AG20443 (cell line): Measurements from ENCODE around the gene ITPKB.

ENCODE experiments used
- DNase-seq: peaks from one replicate; pipeline ENCODE4 v3.0.0; 2012; ENCODE audit warnings: low spot score, mixed read lengths

The ITPKB gene

GRCh38 chr1:226704169-226704937, 34.7 kb downstream of the ITPKB start:
- DNase-seq, result no peak

GRCh38 chr1:226702957-226703831, 35.9 kb downstream of the ITPKB start:
- peak; percentile 92 for DNase-seq

GRCh38 chr1:226702318-226702956, 36.6 kb downstream of the ITPKB start:
- DNase-seq, result peak; percentile 77

GRCh38 chr1:226700861-226701260, 38.2 kb downstream of the ITPKB start:
- no peak for DNase-seq

- no peak for DNase-seq
Observed at GRCh38 chr1:226699166-226699565, 39.9 kb downstream of the ITPKB start.

- DNase-seq, result no peak
Observed at GRCh38 chr1:226698659-226699058, 40.4 kb downstream of the ITPKB start.

- no peak for DNase-seq
Observed at GRCh38 chr1:226697929-226698544, 41.0 kb downstream of the ITPKB start.

- peak; percentile 21 for DNase-seq
Observed at GRCh38 chr1:226697151-226697928, 41.7 kb downstream of the ITPKB start.

GRCh38 chr1:226696547-226696946, 42.5 kb downstream of the ITPKB start:
- DNase-seq, result no peak

GRCh38 chr1:226695335-226695900, 43.7 kb downstream of the ITPKB start:
- DNase-seq, result no peak

- no peak for DNase-seq
Observed at GRCh38 chr1:226692823-226693222, 46.3 kb downstream of the ITPKB start.

GRCh38 chr1:226692051-226692792, 46.9 kb downstream of the ITPKB start:
- no peak for DNase-seq

- no peak for DNase-seq
Observed at GRCh38 chr1:226691247-226691646, 47.8 kb downstream of the ITPKB start.

GRCh38 chr1:226690460-226690982, 48.6 kb downstream of the ITPKB start:
- no peak for DNase-seq

- no peak for DNase-seq
Observed at GRCh38 chr1:226688808-226689207, 50.3 kb downstream of the ITPKB start.

GRCh38 chr1:226688056-226688748, 50.9 kb downstream of the ITPKB start:
- no peak for DNase-seq

- no peak for DNase-seq
Observed at GRCh38 chr1:226687426-226687825, 51.7 kb downstream of the ITPKB start.

- DNase-seq, result no peak
Observed at GRCh38 chr1:226686440-226687425, 52.3 kb downstream of the ITPKB start.
